Progenitor cell of endocrine pancreas (in vitro differentiated cells): ENCODE results near the gene LINC00305. TPM values are rescaled to one million over a fixed set of nuclear protein-coding genes. Genes with fewer than 3 reads are reported as not detected.
A peak's percentile ranks its signal among the peaks of the same experiment; 100 is the strongest.

Source experiments
- DNase-seq: peaks from one replicate; pipeline ENCODE4 v3.0.0; 2021; ENCODE audit warnings: low spot score; ENCODE audit not compliant: unreplicated experiment
- H3K27ac Mint-ChIP-seq: 2 replicates; pipeline ENCODE4 v1.8.0; 2021; ENCODE audit warnings: mild to moderate bottlenecking, moderate library complexity, mixed read lengths
- H3K27me3 Mint-ChIP-seq: 2 replicates; pipeline ENCODE4 v1.8.0; 2021; ENCODE audit warnings: mixed read lengths
- H3K36me3 Mint-ChIP-seq: 2 replicates; pipeline ENCODE4 v1.8.0; 2022; ENCODE audit warnings: mixed read lengths; ENCODE audit not compliant: insufficient read depth
- H3K4me1 Mint-ChIP-seq: 2 replicates; pipeline ENCODE4 v1.8.0; 2021; ENCODE audit warnings: low read depth, mixed read lengths
- H3K4me3 Mint-ChIP-seq: 2 replicates; pipeline ENCODE4 v1.8.0; 2021; ENCODE audit warnings: low read depth, mild to moderate bottlenecking, moderate library complexity, mixed read lengths
- H3K9me3 Mint-ChIP-seq: 2 replicates; pipeline ENCODE4 v1.8.0; 2021; ENCODE audit warnings: low read depth, mixed read lengths
- total RNA-seq: library from RNA; stranded (reverse); gene quantifications from 2 replicates; pipeline ENCODE4 v1.2.1, GENCODE V29; 2021
- TF ChIP-seq, protein P1 (sequence below): fragments of 200-600 bp; sonication (generic); IDR thresholded peaks from one replicate; pipeline ENCODE4 v1.5.0; 2021; ENCODE audit warnings: antibody characterized with exemption, mild to moderate bottlenecking; ENCODE audit not compliant: unreplicated experiment

LINC00305 gene
- total RNA-seq, 1 donor from 2014 or later: 1.6 TPM

DNA sequence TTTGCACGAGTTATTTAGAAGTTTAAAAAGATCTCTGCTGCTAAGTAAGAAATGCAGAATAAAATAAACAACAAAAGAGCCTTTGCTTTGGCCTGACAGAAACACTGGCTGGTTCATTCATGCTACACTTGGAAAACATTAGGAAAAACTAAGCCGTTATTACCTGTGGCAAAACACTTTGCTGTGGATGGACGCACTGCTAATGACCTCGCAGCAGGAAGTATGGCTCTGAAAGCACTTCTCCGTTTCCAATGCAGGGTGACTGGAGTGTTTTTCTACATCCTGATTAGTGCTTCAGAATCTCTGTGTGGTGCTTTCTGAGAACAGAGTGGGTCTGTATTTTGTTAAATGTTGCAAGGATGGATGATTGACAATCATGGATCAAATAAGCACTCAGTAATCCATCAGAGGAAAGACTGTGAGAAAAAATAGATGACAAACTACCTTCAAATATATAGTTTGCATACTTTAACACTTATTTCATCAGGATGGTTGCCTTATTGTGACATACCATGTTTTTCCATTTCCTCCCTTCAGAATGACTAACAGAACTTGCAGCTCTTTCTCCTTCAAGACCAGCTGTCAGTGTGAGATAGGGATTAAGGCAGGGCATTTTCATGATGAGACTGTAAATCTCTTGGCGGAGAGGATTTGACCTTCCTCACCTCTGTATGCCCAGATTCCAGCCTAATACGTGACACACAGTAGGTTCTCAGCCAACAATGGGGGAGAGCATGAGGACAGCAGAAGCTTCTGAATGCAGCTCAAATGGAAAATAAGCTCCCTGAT lies 38.0 kb downstream of the LINC00305 start:
- Mint-ChIP-seq H3K27ac (no peak overlapping the region), H3K27me3 (no peaks in the 10 kb centered on the region)

DNA sequence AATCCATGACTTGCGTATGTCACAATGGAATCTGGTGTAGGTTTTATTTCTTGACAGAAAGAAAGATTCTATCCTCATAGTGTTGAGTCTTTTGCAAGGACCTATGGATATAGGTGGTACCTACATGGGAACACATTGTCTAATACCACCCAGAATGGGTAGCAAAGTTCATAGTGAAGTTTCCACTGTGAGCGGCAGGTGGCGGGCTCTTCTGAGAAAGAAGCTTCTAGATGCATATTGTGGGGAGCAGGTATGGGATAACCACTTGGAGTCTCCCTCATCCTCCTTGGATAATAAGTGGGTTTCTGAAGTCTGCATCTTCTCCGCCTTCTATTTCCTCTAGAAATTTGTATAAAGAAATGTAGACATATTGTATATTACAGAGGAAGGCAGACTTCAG lies 44.9 kb downstream of the LINC00305 start:
- TF ChIP-seq, protein P1, sequence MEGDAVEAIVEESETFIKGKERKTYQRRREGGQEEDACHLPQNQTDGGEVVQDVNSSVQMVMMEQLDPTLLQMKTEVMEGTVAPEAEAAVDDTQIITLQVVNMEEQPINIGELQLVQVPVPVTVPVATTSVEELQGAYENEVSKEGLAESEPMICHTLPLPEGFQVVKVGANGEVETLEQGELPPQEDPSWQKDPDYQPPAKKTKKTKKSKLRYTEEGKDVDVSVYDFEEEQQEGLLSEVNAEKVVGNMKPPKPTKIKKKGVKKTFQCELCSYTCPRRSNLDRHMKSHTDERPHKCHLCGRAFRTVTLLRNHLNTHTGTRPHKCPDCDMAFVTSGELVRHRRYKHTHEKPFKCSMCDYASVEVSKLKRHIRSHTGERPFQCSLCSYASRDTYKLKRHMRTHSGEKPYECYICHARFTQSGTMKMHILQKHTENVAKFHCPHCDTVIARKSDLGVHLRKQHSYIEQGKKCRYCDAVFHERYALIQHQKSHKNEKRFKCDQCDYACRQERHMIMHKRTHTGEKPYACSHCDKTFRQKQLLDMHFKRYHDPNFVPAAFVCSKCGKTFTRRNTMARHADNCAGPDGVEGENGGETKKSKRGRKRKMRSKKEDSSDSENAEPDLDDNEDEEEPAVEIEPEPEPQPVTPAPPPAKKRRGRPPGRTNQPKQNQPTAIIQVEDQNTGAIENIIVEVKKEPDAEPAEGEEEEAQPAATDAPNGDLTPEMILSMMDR: peak; percentile 16
- Mint-ChIP-seq H3K4me3 (no peak overlapping the region), H3K9me3 (peaks cover 20% of the 10 kb centered on the region), H3K4me1 (peaks cover 22% of the 10 kb centered on the region), H3K27me3 (no peaks in the 10 kb centered on the region), H3K27ac (no peak overlapping the region), H3K36me3 (peaks cover 4% of the 10 kb centered on the region)
- no peak for DNase-seq

More for the DNA sequence above, 38.0 kb downstream of the LINC00305 start:
- Mint-ChIP-seq H3K9me3 (peaks cover 14% of the 10 kb centered on the region), H3K4me1 (peaks cover 5% of the 10 kb centered on the region), H3K4me3 (no peak overlapping the region), H3K36me3 (peaks cover 3% of the 10 kb centered on the region)
- DNase-seq: no peak
- TF ChIP-seq, protein P1: no peak

DNA sequence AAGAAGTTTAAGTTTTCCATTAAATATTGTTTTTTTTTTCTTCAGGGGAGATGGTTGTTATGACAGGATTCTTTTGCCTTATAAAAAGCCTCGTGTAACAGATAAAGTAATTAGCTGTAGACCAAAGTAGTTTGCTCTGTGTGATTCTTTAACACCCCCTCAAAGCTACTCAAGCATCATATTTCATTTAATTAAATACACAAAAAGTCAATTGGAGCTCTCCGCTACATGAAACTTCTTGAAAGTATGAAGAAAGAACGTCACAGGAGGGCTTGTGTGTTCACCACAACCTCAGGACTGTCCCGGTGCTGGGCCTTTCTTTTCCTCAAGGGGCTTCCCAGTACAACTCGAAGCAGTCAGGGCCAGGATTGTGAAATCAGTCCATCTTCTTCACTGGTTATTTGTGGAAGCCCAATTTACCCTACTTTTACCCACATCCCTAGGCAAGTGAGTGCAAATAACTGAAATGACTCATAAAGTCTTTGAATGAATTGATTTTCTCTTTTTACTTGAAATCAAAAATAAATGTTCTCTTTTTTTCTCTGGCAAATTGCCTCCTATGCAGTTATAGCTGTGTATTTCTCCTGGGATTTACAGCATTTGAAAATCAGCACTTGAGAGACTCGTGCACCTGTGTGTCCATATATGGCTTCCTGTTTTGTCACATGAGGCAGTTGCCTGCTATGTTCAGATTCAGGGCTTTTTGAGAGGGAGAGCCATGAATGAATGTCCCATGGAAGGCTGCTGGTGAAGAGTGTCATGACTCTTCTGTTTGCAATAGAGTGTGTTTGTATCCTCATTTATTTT lies 48.6 kb downstream of the LINC00305 start:
- peak overlapping the region; percentile 68 for H3K27ac Mint-ChIP-seq
- peaks cover 24% of the 10 kb centered on the region for H3K4me1 Mint-ChIP-seq
- TF ChIP-seq, protein P1: no peak
- no peak overlapping the region for H3K4me3 Mint-ChIP-seq
- DNase-seq: no peak
- no peaks in the 10 kb centered on the region for H3K27me3 Mint-ChIP-seq
- peaks cover 3% of the 10 kb centered on the region for H3K36me3 Mint-ChIP-seq
- peaks cover 10% of the 10 kb centered on the region for H3K9me3 Mint-ChIP-seq

DNA sequence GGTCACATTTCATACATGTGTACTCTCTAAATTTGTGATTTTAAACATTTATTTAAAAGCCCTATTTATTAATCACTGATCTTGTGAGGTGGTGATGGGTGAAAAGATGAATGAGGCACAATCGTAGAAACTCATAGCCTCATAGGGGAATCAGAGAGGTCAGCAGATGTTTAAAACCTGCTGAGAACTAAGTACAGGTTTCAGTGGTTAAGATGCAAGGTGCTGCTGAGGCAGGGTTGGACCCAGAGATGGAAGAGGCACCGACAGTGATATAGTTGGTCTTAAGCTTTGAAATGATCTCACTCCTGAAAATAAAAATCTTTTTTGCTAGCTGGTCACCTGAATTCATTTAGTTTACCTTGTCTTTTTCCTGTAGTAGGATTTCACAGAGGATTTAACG lies 49.6 kb downstream of the LINC00305 start:
- TF ChIP-seq, protein P1: no peak
- Mint-ChIP-seq H3K4me3 (no peak overlapping the region), H3K27me3 (no peaks in the 10 kb centered on the region), H3K27ac (no peak overlapping the region), H3K4me1 (peaks cover 28% of the 10 kb centered on the region), H3K36me3 (peaks cover 3% of the 10 kb centered on the region), H3K9me3 (peaks cover 10% of the 10 kb centered on the region)
- DNase-seq: no peak

DNA sequence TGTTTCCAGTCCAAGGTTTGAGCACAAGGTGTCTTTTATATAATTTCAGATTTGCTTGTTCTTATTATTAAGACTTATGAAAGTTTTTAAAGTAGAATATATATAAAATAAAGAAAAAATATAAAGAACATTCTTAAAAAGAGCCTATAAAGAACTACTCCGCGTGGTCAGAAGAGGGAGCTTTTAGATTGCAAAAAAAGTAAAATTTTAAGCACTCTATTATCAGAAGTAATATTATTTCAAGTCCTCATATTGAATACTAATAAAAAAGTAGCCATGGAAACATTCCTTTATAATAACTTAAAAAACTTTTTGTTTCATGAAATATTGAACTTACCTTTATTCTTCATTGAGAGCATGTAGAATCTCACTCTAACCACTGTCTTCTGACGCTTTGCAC lies 51.4 kb downstream of the LINC00305 start:
- Mint-ChIP-seq H3K27ac (no peak overlapping the region), H3K27me3 (no peaks in the 10 kb centered on the region), H3K4me3 (no peak overlapping the region), H3K36me3 (peaks cover under 1% of the 10 kb centered on the region), H3K4me1 (peaks cover 27% of the 10 kb centered on the region), H3K9me3 (peaks cover under 1% of the 10 kb centered on the region)
- DNase-seq: no peak
- TF ChIP-seq, protein P1: peak; percentile 71
